Measurements from ENCODE around the gene NDRG2. TPM values are rescaled to one million over a fixed set of nuclear protein-coding genes. Genes with fewer than 3 reads are reported as not detected.
A peak's percentile ranks its signal among the peaks of the same experiment; 100 is the strongest.

The NDRG2 gene
- total and polyA plus RNA-seq, 9 of the 15 experiments (the other 6 are each of a cell fraction or from before 2014, with no cell fraction given) = 10.1 to 105 (median 41.0) TPM

DNA sequence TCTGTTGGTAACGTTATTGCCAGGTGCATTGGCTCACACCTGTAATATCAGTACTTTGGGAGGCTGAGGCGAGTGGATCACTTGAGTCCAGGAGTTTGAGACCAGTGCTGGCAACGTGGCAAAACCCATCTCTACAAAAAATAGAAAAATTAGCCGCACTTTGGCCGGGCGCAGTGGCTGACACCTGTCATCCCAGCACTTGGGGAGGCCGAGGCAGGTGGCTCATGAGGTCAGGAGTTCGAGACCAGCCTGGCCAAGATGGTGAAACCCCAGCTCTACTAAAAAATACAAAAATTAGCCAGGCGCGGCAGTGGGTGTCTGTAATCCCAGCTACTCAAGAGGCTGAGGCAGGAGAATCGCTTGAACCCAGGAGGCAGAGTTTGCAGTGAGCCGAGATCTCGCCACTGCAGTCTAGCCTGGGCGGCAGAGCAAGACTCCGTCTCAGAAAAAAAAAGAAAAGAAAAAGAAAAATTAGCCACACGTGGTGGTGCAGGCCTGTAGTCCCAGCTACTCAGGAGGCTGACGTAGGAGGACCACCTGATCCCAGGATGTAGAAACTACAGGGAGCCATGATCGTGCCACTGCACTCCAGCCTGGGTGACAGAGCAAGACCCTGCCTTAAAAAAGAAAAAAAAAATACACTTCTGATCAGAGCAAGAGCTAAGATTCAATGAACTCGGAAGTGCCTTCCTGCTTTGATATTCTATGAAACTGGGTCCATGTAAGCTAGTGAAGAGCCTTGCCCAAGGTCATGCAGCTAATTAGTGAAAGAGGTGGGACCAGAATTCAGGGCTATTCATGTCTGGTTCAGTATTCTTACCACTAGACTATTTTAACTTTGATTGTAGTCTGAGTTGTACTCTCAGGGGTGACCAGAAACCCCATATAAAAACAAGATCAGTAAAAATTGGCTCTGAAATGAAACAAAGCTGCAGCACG, 28.6 kb upstream of the NDRG2 start:
- Histone ChIP-seq H3K9me3 (replicated peaks; ENCODE audit: control insufficient read depth, insufficient read depth, low read depth, low read length) (no peaks in the 10 kb centered on the region), H3K79me2 (ENCODE audit: control insufficient read depth, insufficient read depth, low read length) (no peaks in the 10 kb centered on the region), H3K9me1 (ENCODE audit: control insufficient read depth, insufficient read depth, low read length) (no peaks in the 10 kb centered on the region), H3K27me3 (ENCODE audit: control insufficient read depth in 2 of 2, insufficient read depth in 2 of 2, low read length in 2 of 2) (no peaks in the 10 kb centered on the region), H3K4me2 (ENCODE audit: insufficient read depth, low read length) (no peak overlapping the region), H2AFZ (ENCODE audit: low read depth, low read length) (0 out of 2 replicates have a peak overlapping the region, but pooled peaks have one; percentile 8), H3K27ac (ENCODE audit: extremely low read depth, low read depth, low read length) (no peak overlapping the region), H3K4me3 (no peak overlapping the region), H3K4me1 (replicated peaks in 1 of 2; ENCODE audit: control insufficient read depth in 2 of 2, insufficient read depth in 2 of 2, low read length in 2 of 2) (peaks cover 0 to 1% of the 10 kb centered on the region in 2 experiments; a peak in 1 of 5 replicates), H4K20me1 (replicated peaks; ENCODE audit: control insufficient read depth, insufficient read depth, low read length) (no peaks in the 10 kb centered on the region), H3K9ac (ENCODE audit: insufficient read depth in 1 of 2, low read depth in 2 of 2, low read length in 2 of 2) (no peak overlapping the region), H3K36me3 (ENCODE audit: control insufficient read depth, insufficient read depth, low read length) (no peaks in the 10 kb centered on the region)
- DNase-seq (ENCODE audit: extremely low read depth in 1 of 4, low spot score in 3 of 4) (no peak), FAIRE-seq (no peak), ATAC-seq (no peak)
- ChIA-PET POLR2A (no interaction called here), CTCF (ENCODE audit: low intra/inter-chr PET ratio) (no interaction called here)
- in situ Hi-C loops (cut with MboI) (no loop called here), intact Hi-C loops (cut with micrococcal nuclease) (no loop called here)
- 56% methylated on average over 16 of the region's 20 CpGs for WGBS (ENCODE audit: insufficient coverage, low coverage, missing lambda C conversion rate)
- TF ChIP-seq MEF2D (tag; conservative IDR thresholded peaks at IDR 0.05; ENCODE audit: low read depth) (no peak), ZNF707 (CRISPR knock-in tag; conservative IDR thresholded peaks at IDR 0.05) (no peak), ZC3H8 (IDR thresholded peaks at IDR 0.05) (no peak), JUN (IDR thresholded peaks at IDR 0.05; ENCODE audit: borderline replicate concordance, low read depth, low read length) (no peak), JUN (CRISPR knock-in tag; IDR thresholded peaks at IDR 0.05; ENCODE audit: borderline replicate concordance) (no peak), TCF3 (CRISPR knock-in tag; IDR thresholded peaks at IDR 0.05) (no peak), POU5F1 (IDR thresholded peaks at IDR 0.05; ENCODE audit: borderline replicate concordance, low read depth, low read length, partially characterized antibody) (no peak), FOXA3 (CRISPR knock-in tag; conservative IDR thresholded peaks at IDR 0.05 in 1 of 2, IDR thresholded peaks at IDR 0.05 in 1 of 2) (no peak), CBX8 (IDR thresholded peaks at IDR 0.05; ENCODE audit: borderline replicate concordance, extremely low read depth, low read depth, low read length, poor library complexity, severe bottlenecking) (no peak)
- BruUV-seq (replicated peaks) = no TSS peak

All from K562 (cell line).